ENCODE data around the gene CRADD.

GRCh38 chr12:93876360-93876759, 199.2 kb downstream of the CRADD start:
- TF ChIP-seq EZH2 (IDR thresholded peaks at IDR 0.05; ENCODE audit: insufficient read depth, poor library complexity, severe bottlenecking) (no peak), EZH2phosphoT487 (IDR thresholded peaks at IDR 0.05; ENCODE audit: insufficient read depth, low read depth) (no peak)

Measured in GM23248 (cell line).